Astrocyte of the spinal cord (primary cell): ENCODE data around the gene TPM2.

ENCODE experiments used
- DNase-seq: peaks from one replicate; pipeline ENCODE4 v3.0.0; 2011; ENCODE audit warnings: low read depth, low spot score
- H3K4me3 ChIP-seq: 2 replicates; pipeline ENCODE4 v1.5.1; 2011; ENCODE audit warnings: low read depth, mild to moderate bottlenecking, low read length, moderate library complexity
- CTCF ChIP-seq: IDR thresholded peaks from 2 replicates; pipeline ENCODE4 v1.5.1; 2012; ENCODE audit warnings: low read depth, mild to moderate bottlenecking, low read length, inconsistent platforms
- in situ Hi-C: cut with HindIII; loops from 2 replicates; pipeline ENCODE4 v1.10.0; 2017; ENCODE audit warnings: low sequenced_read_pairs

The TPM2 gene

GRCh38 chr9:35681341-35682002, 8.3 kb downstream of the TPM2 start:
- no peak overlapping the region for H3K4me3 ChIP-seq
- TF ChIP-seq CTCF, result no peak
- DNase-seq, result no peak
- in situ Hi-C loops, result no loop called here

GRCh38 chr9:35680331-35681105, 9.2 kb downstream of the TPM2 start:
- no peak for TF ChIP-seq CTCF
- H3K4me3 ChIP-seq, result no peak overlapping the region
- in situ Hi-C loops, result no loop called here
- peak; percentile 39 for DNase-seq

- in situ Hi-C loops, result no loop called here
- no peak for DNase-seq
- H3K4me3 ChIP-seq, result no peak overlapping the region
- TF ChIP-seq CTCF, result no peak
Measured at GRCh38 chr9:35679766-35680330, 9.9 kb downstream of the TPM2 start.

GRCh38 chr9:35679091-35679490, 10.6 kb downstream of the TPM2 start:
- DNase-seq, result no peak
- in situ Hi-C loops, result no loop called here
- H3K4me3 ChIP-seq, result no peak overlapping the region
- TF ChIP-seq CTCF, result no peak

- TF ChIP-seq CTCF, result no peak
- peak overlapping the region; percentile 42 for H3K4me3 ChIP-seq
- no peak for DNase-seq
- in situ Hi-C loops, result no loop called here
Measured at GRCh38 chr9:35675732-35676392, 13.9 kb downstream of the TPM2 start.

GRCh38 chr9:35675204-35675603, 14.5 kb downstream of the TPM2 start:
- H3K4me3 ChIP-seq, result peak overlapping the region; percentile 42
- TF ChIP-seq CTCF, result no peak
- in situ Hi-C loops, result no loop called here
- no peak for DNase-seq
